ENCODE data around the gene RSRC1.
A peak's percentile ranks its signal among the peaks of the same experiment; 100 is the strongest.

The RSRC1 gene

DNA sequence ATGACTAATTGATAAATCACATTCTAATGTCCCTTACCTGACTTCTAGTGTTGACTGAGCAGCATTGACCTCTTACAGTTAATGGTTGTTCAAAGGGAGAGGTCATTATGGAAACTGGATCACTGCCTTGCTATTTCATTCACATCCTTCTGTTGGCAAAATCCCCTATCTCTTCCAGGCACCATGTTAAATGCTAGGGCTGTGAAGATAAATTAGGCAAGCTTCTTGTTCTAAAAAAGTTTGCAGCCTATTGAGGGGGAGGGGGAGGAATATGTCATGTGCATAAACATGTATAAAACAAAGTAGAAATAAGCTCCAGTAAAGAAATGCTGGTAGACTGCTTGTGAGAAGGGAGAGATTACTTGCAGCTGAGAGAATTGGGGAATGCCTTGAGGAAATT, 376.3 kb downstream of the RSRC1 start:
- TF ChIP-seq GLIS3 (CRISPR knock-in tag; IDR thresholded peaks at IDR 0.05) (no peak), ZNF70 (CRISPR knock-in tag; IDR thresholded peaks at IDR 0.05) (no peak), ARNTL (CRISPR knock-in tag; IDR thresholded peaks at IDR 0.05; ENCODE audit: borderline replicate concordance, low read depth) (no peak), RARB (CRISPR knock-in tag; IDR thresholded peaks at IDR 0.05) (no peak), ZNF565 (CRISPR knock-in tag; conservative IDR thresholded peaks at IDR 0.05; ENCODE audit: low read depth) (no peak), ZC3H10 (CRISPR knock-in tag; IDR thresholded peaks at IDR 0.05) (no peak), ZNF8 (CRISPR knock-in tag; IDR thresholded peaks at IDR 0.05) (no peak), PPARA (CRISPR knock-in tag; IDR thresholded peaks at IDR 0.05; ENCODE audit: borderline replicate concordance) (no peak), BACH2 (CRISPR knock-in tag; IDR thresholded peaks at IDR 0.05; ENCODE audit: borderline replicate concordance) (no peak), ISL1 (CRISPR knock-in tag; IDR thresholded peaks at IDR 0.05) (no peak), TCF4 (CRISPR knock-in tag; IDR thresholded peaks at IDR 0.05; ENCODE audit: borderline replicate concordance) (no peak), ZFP30 (CRISPR knock-in tag; IDR thresholded peaks at IDR 0.05) (no peak), TOX (CRISPR knock-in tag; IDR thresholded peaks at IDR 0.05; ENCODE audit: borderline replicate concordance) (no peak), SNAI2 (CRISPR knock-in tag; IDR thresholded peaks at IDR 0.05) (no peak), CSDC2 (CRISPR knock-in tag; IDR thresholded peaks at IDR 0.05) (no peak)
- TF ChIP-seq, protein P1, sequence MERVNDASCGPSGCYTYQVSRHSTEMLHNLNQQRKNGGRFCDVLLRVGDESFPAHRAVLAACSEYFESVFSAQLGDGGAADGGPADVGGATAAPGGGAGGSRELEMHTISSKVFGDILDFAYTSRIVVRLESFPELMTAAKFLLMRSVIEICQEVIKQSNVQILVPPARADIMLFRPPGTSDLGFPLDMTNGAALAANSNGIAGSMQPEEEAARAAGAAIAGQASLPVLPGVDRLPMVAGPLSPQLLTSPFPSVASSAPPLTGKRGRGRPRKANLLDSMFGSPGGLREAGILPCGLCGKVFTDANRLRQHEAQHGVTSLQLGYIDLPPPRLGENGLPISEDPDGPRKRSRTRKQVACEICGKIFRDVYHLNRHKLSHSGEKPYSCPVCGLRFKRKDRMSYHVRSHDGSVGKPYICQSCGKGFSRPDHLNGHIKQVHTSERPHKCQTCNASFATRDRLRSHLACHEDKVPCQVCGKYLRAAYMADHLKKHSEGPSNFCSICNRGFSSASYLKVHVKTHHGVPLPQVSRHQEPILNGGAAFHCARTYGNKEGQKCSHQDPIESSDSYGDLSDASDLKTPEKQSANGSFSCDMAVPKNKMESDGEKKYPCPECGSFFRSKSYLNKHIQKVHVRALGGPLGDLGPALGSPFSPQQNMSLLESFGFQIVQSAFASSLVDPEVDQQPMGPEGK (CRISPR knock-in tag; IDR thresholded peaks at IDR 0.05; ENCODE audit: borderline replicate concordance), result no peak
- TF ChIP-seq, protein P2, sequence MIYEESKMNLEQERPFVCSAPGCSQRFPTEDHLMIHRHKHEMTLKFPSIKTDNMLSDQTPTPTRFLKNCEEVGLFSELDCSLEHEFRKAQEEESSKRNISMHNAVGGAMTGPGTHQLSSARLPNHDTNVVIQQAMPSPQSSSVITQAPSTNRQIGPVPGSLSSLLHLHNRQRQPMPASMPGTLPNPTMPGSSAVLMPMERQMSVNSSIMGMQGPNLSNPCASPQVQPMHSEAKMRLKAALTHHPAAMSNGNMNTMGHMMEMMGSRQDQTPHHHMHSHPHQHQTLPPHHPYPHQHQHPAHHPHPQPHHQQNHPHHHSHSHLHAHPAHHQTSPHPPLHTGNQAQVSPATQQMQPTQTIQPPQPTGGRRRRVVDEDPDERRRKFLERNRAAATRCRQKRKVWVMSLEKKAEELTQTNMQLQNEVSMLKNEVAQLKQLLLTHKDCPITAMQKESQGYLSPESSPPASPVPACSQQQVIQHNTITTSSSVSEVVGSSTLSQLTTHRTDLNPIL (CRISPR knock-in tag; IDR thresholded peaks at IDR 0.05; ENCODE audit: low read depth), result no peak
- TF ChIP-seq, protein P3, sequence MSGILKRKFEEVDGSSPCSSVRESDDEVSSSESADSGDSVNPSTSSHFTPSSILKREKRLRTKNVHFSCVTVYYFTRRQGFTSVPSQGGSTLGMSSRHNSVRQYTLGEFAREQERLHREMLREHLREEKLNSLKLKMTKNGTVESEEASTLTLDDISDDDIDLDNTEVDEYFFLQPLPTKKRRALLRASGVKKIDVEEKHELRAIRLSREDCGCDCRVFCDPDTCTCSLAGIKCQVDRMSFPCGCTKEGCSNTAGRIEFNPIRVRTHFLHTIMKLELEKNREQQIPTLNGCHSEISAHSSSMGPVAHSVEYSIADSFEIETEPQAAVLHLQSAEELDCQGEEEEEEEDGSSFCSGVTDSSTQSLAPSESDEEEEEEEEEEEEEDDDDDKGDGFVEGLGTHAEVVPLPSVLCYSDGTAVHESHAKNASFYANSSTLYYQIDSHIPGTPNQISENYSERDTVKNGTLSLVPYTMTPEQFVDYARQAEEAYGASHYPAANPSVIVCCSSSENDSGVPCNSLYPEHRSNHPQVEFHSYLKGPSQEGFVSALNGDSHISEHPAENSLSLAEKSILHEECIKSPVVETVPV (CRISPR knock-in tag; IDR thresholded peaks at IDR 0.05), result no peak
- TF ChIP-seq, protein P4, sequence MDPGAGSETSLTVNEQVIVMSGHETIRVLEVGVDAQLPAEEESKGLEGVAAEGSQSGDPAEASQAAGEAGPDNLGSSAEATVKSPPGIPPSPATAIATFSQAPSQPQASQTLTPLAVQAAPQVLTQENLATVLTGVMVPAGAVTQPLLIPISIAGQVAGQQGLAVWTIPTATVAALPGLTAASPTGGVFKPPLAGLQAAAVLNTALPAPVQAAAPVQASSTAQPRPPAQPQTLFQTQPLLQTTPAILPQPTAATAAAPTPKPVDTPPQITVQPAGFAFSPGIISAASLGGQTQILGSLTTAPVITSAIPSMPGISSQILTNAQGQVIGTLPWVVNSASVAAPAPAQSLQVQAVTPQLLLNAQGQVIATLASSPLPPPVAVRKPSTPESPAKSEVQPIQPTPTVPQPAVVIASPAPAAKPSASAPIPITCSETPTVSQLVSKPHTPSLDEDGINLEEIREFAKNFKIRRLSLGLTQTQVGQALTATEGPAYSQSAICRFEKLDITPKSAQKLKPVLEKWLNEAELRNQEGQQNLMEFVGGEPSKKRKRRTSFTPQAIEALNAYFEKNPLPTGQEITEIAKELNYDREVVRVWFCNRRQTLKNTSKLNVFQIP (CRISPR knock-in tag; IDR thresholded peaks at IDR 0.05; ENCODE audit: borderline replicate concordance, low read depth), result no peak
- ATAC-seq, result no peak

DNA sequence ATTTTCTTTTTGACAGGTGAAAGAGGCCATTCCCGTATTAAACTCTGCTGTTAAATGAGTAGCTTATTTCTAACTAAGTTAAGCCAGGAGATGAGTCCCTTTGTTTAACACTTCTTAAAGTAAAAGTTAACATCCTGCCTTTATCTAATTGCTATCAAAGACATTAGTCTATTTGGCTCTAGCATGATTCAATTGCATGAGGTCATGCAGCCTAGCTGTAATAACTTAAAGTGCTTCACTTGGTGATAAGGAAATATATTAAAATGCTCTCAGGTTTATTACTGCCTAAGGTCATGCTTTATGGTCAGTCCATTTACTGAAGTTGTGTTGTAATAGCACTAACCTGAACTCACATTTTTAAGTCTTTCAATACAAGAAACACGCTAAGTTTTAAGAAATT, 378.8 kb downstream of the RSRC1 start:
- ATAC-seq, result peak; percentile 38; the same call in 1 of the 3 replicates
- TF ChIP-seq, protein P5, sequence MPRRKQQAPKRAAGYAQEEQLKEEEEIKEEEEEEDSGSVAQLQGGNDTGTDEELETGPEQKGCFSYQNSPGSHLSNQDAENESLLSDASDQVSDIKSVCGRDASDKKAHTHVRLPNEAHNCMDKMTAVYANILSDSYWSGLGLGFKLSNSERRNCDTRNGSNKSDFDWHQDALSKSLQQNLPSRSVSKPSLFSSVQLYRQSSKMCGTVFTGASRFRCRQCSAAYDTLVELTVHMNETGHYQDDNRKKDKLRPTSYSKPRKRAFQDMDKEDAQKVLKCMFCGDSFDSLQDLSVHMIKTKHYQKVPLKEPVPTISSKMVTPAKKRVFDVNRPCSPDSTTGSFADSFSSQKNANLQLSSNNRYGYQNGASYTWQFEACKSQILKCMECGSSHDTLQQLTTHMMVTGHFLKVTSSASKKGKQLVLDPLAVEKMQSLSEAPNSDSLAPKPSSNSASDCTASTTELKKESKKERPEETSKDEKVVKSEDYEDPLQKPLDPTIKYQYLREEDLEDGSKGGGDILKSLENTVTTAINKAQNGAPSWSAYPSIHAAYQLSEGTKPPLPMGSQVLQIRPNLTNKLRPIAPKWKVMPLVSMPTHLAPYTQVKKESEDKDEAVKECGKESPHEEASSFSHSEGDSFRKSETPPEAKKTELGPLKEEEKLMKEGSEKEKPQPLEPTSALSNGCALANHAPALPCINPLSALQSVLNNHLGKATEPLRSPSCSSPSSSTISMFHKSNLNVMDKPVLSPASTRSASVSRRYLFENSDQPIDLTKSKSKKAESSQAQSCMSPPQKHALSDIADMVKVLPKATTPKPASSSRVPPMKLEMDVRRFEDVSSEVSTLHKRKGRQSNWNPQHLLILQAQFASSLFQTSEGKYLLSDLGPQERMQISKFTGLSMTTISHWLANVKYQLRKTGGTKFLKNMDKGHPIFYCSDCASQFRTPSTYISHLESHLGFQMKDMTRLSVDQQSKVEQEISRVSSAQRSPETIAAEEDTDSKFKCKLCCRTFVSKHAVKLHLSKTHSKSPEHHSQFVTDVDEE (CRISPR knock-in tag; IDR thresholded peaks at IDR 0.05), result peak; percentile 89
- TF ChIP-seq GLIS3 (CRISPR knock-in tag; IDR thresholded peaks at IDR 0.05) (peak; percentile 90), OSR1 (CRISPR knock-in tag; IDR thresholded peaks at IDR 0.05) (no peak), ZFP30 (CRISPR knock-in tag; IDR thresholded peaks at IDR 0.05) (0 out of 2 replicates have a peak, but pooled peaks have one; percentile 34), SNAI2 (CRISPR knock-in tag; IDR thresholded peaks at IDR 0.05) (peak; percentile 97), ISL1 (CRISPR knock-in tag; IDR thresholded peaks at IDR 0.05) (peak; percentile 99), ZC3H10 (CRISPR knock-in tag; IDR thresholded peaks at IDR 0.05) (0 out of 2 replicates have a peak, but pooled peaks have one; percentile 38), TOX (CRISPR knock-in tag; IDR thresholded peaks at IDR 0.05; ENCODE audit: borderline replicate concordance) (no peak), BACH2 (CRISPR knock-in tag; IDR thresholded peaks at IDR 0.05; ENCODE audit: borderline replicate concordance) (peak; percentile 63; the same call in 1 of the 2 replicates), ARNTL (CRISPR knock-in tag; IDR thresholded peaks at IDR 0.05; ENCODE audit: borderline replicate concordance, low read depth) (peak; percentile 50; the same call in 1 of the 2 replicates), ZNF70 (CRISPR knock-in tag; IDR thresholded peaks at IDR 0.05) (peak; percentile 74), ZNF8 (CRISPR knock-in tag; IDR thresholded peaks at IDR 0.05) (peak; percentile 60), CSDC2 (CRISPR knock-in tag; IDR thresholded peaks at IDR 0.05) (no peak), ZNF565 (CRISPR knock-in tag; conservative IDR thresholded peaks at IDR 0.05; ENCODE audit: low read depth) (peak; percentile 92), RARB (CRISPR knock-in tag; IDR thresholded peaks at IDR 0.05) (no peak), ZFP3 (CRISPR knock-in tag; IDR thresholded peaks at IDR 0.05) (peak; percentile 80), TCF4 (CRISPR knock-in tag; IDR thresholded peaks at IDR 0.05; ENCODE audit: borderline replicate concordance) (peak; percentile 82)
- TF ChIP-seq, protein P3 (CRISPR knock-in tag; IDR thresholded peaks at IDR 0.05), result peak; percentile 94
- TF ChIP-seq, protein P4 (CRISPR knock-in tag; IDR thresholded peaks at IDR 0.05; ENCODE audit: borderline replicate concordance, low read depth), result no peak
- TF ChIP-seq, protein P2 (CRISPR knock-in tag; IDR thresholded peaks at IDR 0.05; ENCODE audit: low read depth), result peak; percentile 100

All from SK-N-SH treated with all-trans-retinoic acid at 6 μM for 48 hours (cell line).